Lower leg skin (tissue), 3 donors: ENCODE results near the gene TMEM256.

ENCODE experiments used
- POLR2A ChIP-seq, 2 donors: fragments of 450-650 bp; IDR thresholded peaks; one replicate each; pipeline ENCODE4 v1.6.1; 2016 to 2017; ENCODE audit warnings: antibody characterized with exemption in 2 of 2, mild to moderate bottlenecking in 1 of 2, moderate library complexity in 1 of 2
- TF ChIP-seq, protein P1 (sequence below), 3 donors: fragments of 450-650 bp; IDR thresholded peaks; one replicate each; pipeline ENCODE4 v1.5.1; 2016; ENCODE audit warnings: antibody characterized with exemption in 3 of 3, mild to moderate bottlenecking in 3 of 3, moderate library complexity in 2 of 3

DNA sequence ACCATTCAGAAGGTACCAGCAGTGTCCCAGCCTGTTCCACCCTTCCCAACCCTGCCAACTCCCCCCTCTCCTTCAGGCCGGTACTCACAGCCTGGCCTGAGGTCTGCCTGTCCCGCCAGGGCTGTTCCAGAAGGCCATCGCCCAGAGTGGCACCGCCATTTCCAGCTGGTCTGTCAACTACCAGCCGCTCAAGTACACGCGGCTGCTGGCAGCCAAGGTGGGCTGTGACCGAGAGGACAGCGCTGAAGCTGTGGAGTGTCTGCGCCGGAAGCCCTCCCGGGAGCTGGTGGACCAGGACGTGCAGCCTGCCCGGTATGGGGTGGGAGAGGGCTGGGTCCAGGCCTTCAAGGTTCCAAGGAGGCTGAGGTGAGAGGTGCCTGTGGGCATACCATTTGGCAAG lies 10.9 kb upstream of the TMEM256 start:
- TF ChIP-seq, protein P1, sequence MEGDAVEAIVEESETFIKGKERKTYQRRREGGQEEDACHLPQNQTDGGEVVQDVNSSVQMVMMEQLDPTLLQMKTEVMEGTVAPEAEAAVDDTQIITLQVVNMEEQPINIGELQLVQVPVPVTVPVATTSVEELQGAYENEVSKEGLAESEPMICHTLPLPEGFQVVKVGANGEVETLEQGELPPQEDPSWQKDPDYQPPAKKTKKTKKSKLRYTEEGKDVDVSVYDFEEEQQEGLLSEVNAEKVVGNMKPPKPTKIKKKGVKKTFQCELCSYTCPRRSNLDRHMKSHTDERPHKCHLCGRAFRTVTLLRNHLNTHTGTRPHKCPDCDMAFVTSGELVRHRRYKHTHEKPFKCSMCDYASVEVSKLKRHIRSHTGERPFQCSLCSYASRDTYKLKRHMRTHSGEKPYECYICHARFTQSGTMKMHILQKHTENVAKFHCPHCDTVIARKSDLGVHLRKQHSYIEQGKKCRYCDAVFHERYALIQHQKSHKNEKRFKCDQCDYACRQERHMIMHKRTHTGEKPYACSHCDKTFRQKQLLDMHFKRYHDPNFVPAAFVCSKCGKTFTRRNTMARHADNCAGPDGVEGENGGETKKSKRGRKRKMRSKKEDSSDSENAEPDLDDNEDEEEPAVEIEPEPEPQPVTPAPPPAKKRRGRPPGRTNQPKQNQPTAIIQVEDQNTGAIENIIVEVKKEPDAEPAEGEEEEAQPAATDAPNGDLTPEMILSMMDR (IDR thresholded peaks at IDR 0.05) = no peak
- no peak for TF ChIP-seq POLR2A (IDR thresholded peaks at IDR 0.05)
